AG10803 (cell line): ENCODE results near the gene ACTRT2.
A peak's percentile ranks its signal among the peaks of the same experiment; 100 is the strongest.

Experiments
- DNase-seq: peaks from one replicate; pipeline ENCODE4 v3.0.0; 2010; ENCODE audit warnings: low read depth
- H3K4me3 ChIP-seq: 2 replicates; pipeline ENCODE4 v1.5.1; 2011; ENCODE audit warnings: mild to moderate bottlenecking, low read length, control low read depth
- CTCF ChIP-seq: conservative IDR thresholded peaks from 2 replicates; pipeline ENCODE4 v1.5.1; 2011; ENCODE audit warnings: mild to moderate bottlenecking, low read length, control low read depth, inconsistent platforms

ACTRT2 gene

GRCh38 chr1:3011631-3012455 is 9.4 kb upstream of the ACTRT2 start:
- H3K4me3 ChIP-seq, result no peak overlapping the region
- no peak for DNase-seq
- TF ChIP-seq CTCF, result no peak

GRCh38 chr1:3012456-3013291 is 8.6 kb upstream of the ACTRT2 start:
- H3K4me3 ChIP-seq, result no peak overlapping the region
- TF ChIP-seq CTCF, result peak; percentile 29; the same call in 1 of the 2 replicates
- no peak for DNase-seq

- no peak for TF ChIP-seq CTCF
- no peak overlapping the region for H3K4me3 ChIP-seq
- no peak for DNase-seq
These were observed 7.8 kb upstream of the ACTRT2 start for GRCh38 chr1:3013371-3014049.

- no peak overlapping the region for H3K4me3 ChIP-seq
- DNase-seq, result no peak
These were observed 7.2 kb upstream of the ACTRT2 start for GRCh38 chr1:3014050-3014440.

GRCh38 chr1:3014443-3015268 is 6.6 kb upstream of the ACTRT2 start:
- no peak overlapping the region for H3K4me3 ChIP-seq
- no peak for TF ChIP-seq CTCF
- DNase-seq, result no peak

More at GRCh38 chr1:3014050-3014440, 7.2 kb upstream of the ACTRT2 start:
- no peak for TF ChIP-seq CTCF

DNA sequence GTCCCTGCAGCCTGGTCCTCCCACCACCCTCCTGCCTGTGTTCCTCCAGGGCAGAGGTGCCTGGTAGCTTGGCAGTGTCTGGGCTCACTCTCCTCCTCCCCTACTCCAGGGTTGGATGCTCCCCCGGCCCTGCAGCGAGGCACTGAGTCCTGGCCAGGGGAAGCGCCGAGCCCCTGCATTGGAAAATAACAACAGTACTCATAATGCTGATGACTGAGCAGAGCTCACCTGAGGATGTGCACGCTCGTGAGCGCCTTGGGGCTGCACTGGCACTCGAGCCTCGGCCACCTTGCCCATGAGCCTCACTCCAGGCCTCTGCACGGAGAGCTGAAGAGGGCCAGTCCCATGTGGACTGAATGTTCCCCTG is 6.0 kb upstream of the ACTRT2 start:
- no peak for TF ChIP-seq CTCF
- H3K4me3 ChIP-seq, result no peak overlapping the region
- DNase-seq, result no peak
